Measurements from ENCODE around the gene ZNF775.

DNA sequence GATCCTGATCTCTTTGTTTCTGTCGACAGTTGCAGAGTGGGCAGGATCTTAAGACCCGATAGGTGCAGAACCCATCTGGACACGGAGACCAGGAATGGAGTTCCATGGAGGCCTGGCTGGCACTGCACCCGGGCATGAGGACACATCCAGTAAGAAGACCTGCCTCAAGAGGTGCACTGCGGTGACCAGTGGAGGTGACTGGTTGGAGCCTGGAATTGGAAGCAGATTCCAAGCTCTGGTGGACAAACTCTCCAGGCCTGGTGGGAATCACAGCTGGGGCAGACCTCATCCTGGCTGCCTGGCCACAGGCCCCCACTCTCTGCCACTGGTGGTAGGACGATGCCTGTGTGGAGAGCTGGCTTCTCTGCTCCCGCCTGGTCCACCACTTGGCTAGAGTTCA is 31.0 kb downstream of the ZNF775 start:
- TF ChIP-seq, protein P1, sequence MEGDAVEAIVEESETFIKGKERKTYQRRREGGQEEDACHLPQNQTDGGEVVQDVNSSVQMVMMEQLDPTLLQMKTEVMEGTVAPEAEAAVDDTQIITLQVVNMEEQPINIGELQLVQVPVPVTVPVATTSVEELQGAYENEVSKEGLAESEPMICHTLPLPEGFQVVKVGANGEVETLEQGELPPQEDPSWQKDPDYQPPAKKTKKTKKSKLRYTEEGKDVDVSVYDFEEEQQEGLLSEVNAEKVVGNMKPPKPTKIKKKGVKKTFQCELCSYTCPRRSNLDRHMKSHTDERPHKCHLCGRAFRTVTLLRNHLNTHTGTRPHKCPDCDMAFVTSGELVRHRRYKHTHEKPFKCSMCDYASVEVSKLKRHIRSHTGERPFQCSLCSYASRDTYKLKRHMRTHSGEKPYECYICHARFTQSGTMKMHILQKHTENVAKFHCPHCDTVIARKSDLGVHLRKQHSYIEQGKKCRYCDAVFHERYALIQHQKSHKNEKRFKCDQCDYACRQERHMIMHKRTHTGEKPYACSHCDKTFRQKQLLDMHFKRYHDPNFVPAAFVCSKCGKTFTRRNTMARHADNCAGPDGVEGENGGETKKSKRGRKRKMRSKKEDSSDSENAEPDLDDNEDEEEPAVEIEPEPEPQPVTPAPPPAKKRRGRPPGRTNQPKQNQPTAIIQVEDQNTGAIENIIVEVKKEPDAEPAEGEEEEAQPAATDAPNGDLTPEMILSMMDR (IDR thresholded peaks at IDR 0.05) = no peak
- TF ChIP-seq EZH2 (IDR thresholded peaks at IDR 0.05) = no peak
- TF ChIP-seq EZH2phosphoT487 (IDR thresholded peaks at IDR 0.05) = no peak
